Stomach (tissue), 9 donors: ENCODE results near the gene POLA2. TPM values are rescaled to one million over a fixed set of nuclear protein-coding genes. Genes with fewer than 3 reads are reported as not detected.
A peak's percentile ranks its signal among the peaks of the same experiment; 100 is the strongest.

Experiments
- DNase-seq, 2 donors: peaks; one replicate each; pipeline versions ENCODE4 v3.0.0 to v3.0.0-alpha.2; 2013 to 2019
- H3K27ac ChIP-seq, 5 donors: fragments of 200-600 bp in 4 of 5; sonication (generic) in 4 of 5; one replicate each; pipeline ENCODE4 v1.5.1; 2013 to 2019; ENCODE audit warnings: mild to moderate bottlenecking in 1 of 5, moderate library complexity in 1 of 5
- H3K27me3 ChIP-seq, 3 donors: fragments of 200-600 bp; sonication (generic); one replicate each; pipeline ENCODE4 v1.5.1; 2017 to 2019; ENCODE audit warnings: mixed run types in 1 of 3
- H3K36me3 ChIP-seq, 4 donors: fragments of 200-600 bp; sonication (generic); 1 replicate in 3 of 4; 2 replicates in 1 of 4; pipeline ENCODE4 v1.5.1; 2016 to 2019
- H3K4me1 ChIP-seq, 4 donors: fragments of 200-600 bp; sonication (generic); one replicate each; pipeline ENCODE4 v1.5.1; 2016 to 2019
- H3K4me3 ChIP-seq, 4 donors: fragments of 200-600 bp; sonication (generic) in 3 of 4; one replicate each; pipeline ENCODE4 v1.5.1; 2016 to 2019; ENCODE audit warnings: mild to moderate bottlenecking in 1 of 4
- H3K9me3 ChIP-seq, 4 donors: fragments of 200-600 bp; sonication (generic); one replicate each; pipeline ENCODE4 v1.5.1; 2016 to 2019
- CTCF ChIP-seq, 7 experiments: fragments of 450-650 bp in 4 of 7; fragments of 200-600 bp in 3 of 7; sonication (generic) in 3 of 7; IDR thresholded peaks; one replicate each; pipeline ENCODE4 v1.5.1; 2016 to 2019; ENCODE audit warnings: antibody characterized with exemption in 7 of 7, control low read depth in 2 of 7, mild to moderate bottlenecking in 1 of 7
- EP300 ChIP-seq: sonication (generic); formaldehyde crosslinking; IDR thresholded peaks from one replicate; pipeline ENCODE4 v1.6.1; 2017; ENCODE audit warnings: antibody characterized with exemption
- POLR2A ChIP-seq, 4 donors: fragments of 450-650 bp; IDR thresholded peaks; one replicate each; pipeline ENCODE4 v1.6.1; 2016; ENCODE audit warnings: antibody characterized with exemption in 4 of 4, control low read depth in 2 of 4, mild to moderate bottlenecking in 1 of 4, moderate library complexity in 1 of 4
- POLR2AphosphoS5 ChIP-seq, 3 donors: sonication (generic); formaldehyde crosslinking; IDR thresholded peaks; one replicate each; pipeline ENCODE4 v1.6.1; 2016; ENCODE audit warnings: antibody characterized with exemption in 3 of 3
- WGBS, 5 donors: extraction: QIAGEN DNeasy Blood & Tissue Kit in 3 of 5; methylation state at CpG; one replicate each; pipeline versions ENCODE4 v1.1.5 to v1.1.7; 2013 to 2018; 5-methylcytosine and 5-hydroxymethylcytosine counted together
- intact Hi-C: fragments of 100-400 bp; cut with DNase I; formaldehyde crosslinking; loops from one replicate; pipeline ENCODE4 v1.15.1; 2023; ENCODE audit warnings: low total_unique reads
- polyA plus RNA-seq, 3 donors: library from polyadenylated mRNA; stranded (reverse); fragments of 200-250 nt; gene quantifications; one replicate each; pipeline ENCODE4 v1.2.3, GENCODE V29; 2013
- total RNA-seq, 5 donors: library from RNA; depleted of rRNA; stranded (reverse); fragments of >200 nt; gene quantifications; one replicate each; pipeline versions ENCODE4 v1.1.0 to v1.2.3, GENCODE V29; 2014 to 2016
- donor health status: healthy with polysubstance abuse.
- donor health status: Bipolar disorder and iron deficiency.
- donor health status: healthy.

POLA2 gene
- total and polyA plus RNA-seq, 8 donors: 1.7 to 17.0 (median 9.4) TPM

- no peaks in the 10 kb centered on the region for H3K36me3 ChIP-seq
- H3K4me1 ChIP-seq: peaks cover 2 to 21% (median 4%) of the 10 kb centered on the region in 4 donors
- H3K27me3 ChIP-seq: no peaks in the 10 kb centered on the region
- H3K9me3 ChIP-seq: no peaks in the 10 kb centered on the region
- intact Hi-C loops: no loop called here
- no peak for TF ChIP-seq EP300
- TF ChIP-seq POLR2A (IDR thresholded peaks at IDR 0.05): no peak
- TF ChIP-seq CTCF (IDR thresholded peaks at IDR 0.05): no peak
- no peak for TF ChIP-seq POLR2AphosphoS5 (IDR thresholded peaks at IDR 0.05)
- 83 to 94% (median 91%) methylated on average over 7 to 9 of the region's 9 CpGs for WGBS, 5 donors
- no peak for DNase-seq
- no peak overlapping the region for H3K4me3 ChIP-seq
- H3K27ac ChIP-seq: no peak overlapping the region
Measured at GRCh38 chr11:65218446-65218845, 43.3 kb upstream of the POLA2 start.

DNA sequence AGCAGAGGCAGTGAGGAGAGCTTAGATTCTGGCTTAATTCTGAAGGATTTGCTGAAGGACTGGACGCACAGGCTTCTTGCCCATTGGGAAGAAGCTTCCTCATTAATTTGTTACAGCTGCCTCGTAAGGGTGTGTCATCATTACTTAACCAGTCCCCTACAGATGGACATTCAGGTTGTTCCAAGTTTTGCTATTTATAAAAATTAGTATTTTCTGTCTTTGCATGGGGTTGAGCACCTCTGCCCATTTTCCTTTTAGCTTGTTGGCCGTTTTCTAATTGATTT, 41.9 kb upstream of the POLA2 start:
- Histone ChIP-seq H3K27ac (no peak overlapping the region), H3K4me3 (no peak overlapping the region), H3K9me3 (no peaks in the 10 kb centered on the region), H3K4me1 (peaks cover 2 to 19% (median 5%) of the 10 kb centered on the region in 4 donors), H3K36me3 (no peaks in the 10 kb centered on the region), H3K27me3 (no peaks in the 10 kb centered on the region)
- WGBS, 5 donors: 60 to 79% (median 76%) methylated on average over 3 of the region's 3 CpGs
- intact Hi-C loops: no loop called here
- DNase-seq: no peak
- no peak for TF ChIP-seq CTCF (IDR thresholded peaks at IDR 0.05)
- no peak for TF ChIP-seq POLR2A (IDR thresholded peaks at IDR 0.05)
- TF ChIP-seq EP300: no peak
- TF ChIP-seq POLR2AphosphoS5 (IDR thresholded peaks at IDR 0.05): no peak

GRCh38 chr11:65221026-65221425, 40.7 kb upstream of the POLA2 start:
- Histone ChIP-seq H3K4me3 (no peak overlapping the region), H3K4me1 (peaks cover 13 to 30% (median 17%) of the 10 kb centered on the region in 4 donors), H3K9me3 (no peaks in the 10 kb centered on the region), H3K36me3 (no peaks in the 10 kb centered on the region), H3K27ac (no peak overlapping the region), H3K27me3 (no peaks in the 10 kb centered on the region)
- WGBS, 5 donors: 89 to 95% (median 94%) methylated on average over 10 of the region's 10 CpGs
- TF ChIP-seq POLR2A (IDR thresholded peaks at IDR 0.05) (no peak), POLR2AphosphoS5 (IDR thresholded peaks at IDR 0.05) (no peak), EP300 (no peak), CTCF (IDR thresholded peaks at IDR 0.05) (no peak)
- no peak for DNase-seq
- intact Hi-C loops: no loop called here

- TF ChIP-seq CTCF (IDR thresholded peaks at IDR 0.05) (no peak), POLR2A (IDR thresholded peaks at IDR 0.05) (no peak), EP300 (no peak), POLR2AphosphoS5 (IDR thresholded peaks at IDR 0.05) (no peak)
- H3K27ac ChIP-seq: no peak overlapping the region
- H3K36me3 ChIP-seq: no peaks in the 10 kb centered on the region
- H3K4me3 ChIP-seq: no peak overlapping the region
- 71 to 84% (median 81%) methylated on average over 8 of the region's 8 CpGs for WGBS, 5 donors
- H3K9me3 ChIP-seq: no peaks in the 10 kb centered on the region
- intact Hi-C loops: no loop called here
- no peak for DNase-seq
- H3K27me3 ChIP-seq: no peaks in the 10 kb centered on the region
- peaks cover 16 to 32% (median 19%) of the 10 kb centered on the region in 4 donors for H3K4me1 ChIP-seq
Measured at GRCh38 chr11:65223011-65223410, 38.8 kb upstream of the POLA2 start.

DNA sequence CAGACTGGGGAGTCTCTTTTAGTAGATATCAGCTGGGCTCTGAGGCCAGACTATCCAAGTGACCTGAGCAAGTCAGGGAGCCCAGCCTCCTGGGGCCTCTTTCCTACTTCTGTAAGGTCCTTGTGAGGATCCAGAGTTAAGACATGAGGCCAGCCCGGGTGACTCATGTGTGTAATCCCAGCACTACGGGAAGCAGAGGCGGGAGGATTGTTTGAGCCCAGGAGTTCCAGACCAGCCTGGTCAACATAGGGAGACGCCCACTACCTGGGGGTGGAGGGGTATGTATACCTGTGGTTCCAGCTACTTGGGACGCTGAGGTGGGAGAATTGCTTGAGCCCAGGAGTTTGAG, 36.9 kb upstream of the POLA2 start:
- intact Hi-C loops: no loop called here
- no peaks in the 10 kb centered on the region for H3K9me3 ChIP-seq
- H3K36me3 ChIP-seq: no peaks in the 10 kb centered on the region
- H3K4me3 ChIP-seq: no peak overlapping the region
- DNase-seq: peak; percentile 56 to 87
- peak overlapping the region in 3 of 5 donors; percentile 7 to 70 (median 44) for H3K27ac ChIP-seq
- WGBS, 5 donors: 34 to 48% (median 44%) methylated on average over 5 of the region's 5 CpGs
- H3K27me3 ChIP-seq: no peaks in the 10 kb centered on the region
- TF ChIP-seq EP300 (no peak), POLR2AphosphoS5 (IDR thresholded peaks at IDR 0.05) (no peak), POLR2A (IDR thresholded peaks at IDR 0.05) (no peak), CTCF (IDR thresholded peaks at IDR 0.05) (no peak)
- peaks cover 16 to 27% (median 19%) of the 10 kb centered on the region in 4 donors for H3K4me1 ChIP-seq
